ENCODE results near the gene TMEM17. TPM values are rescaled to one million over a fixed set of nuclear protein-coding genes. Genes with fewer than 3 reads are reported as not detected.

The TMEM17 gene
- total and polyA plus RNA-seq, 9 donors = 0.94 to 3.0 (median 2.3) TPM

GRCh38 chr2:62478093-62478580, 27.9 kb downstream of the TMEM17 start:
- H3K4me3 ChIP-seq = no peak overlapping the region
- no peaks in the 10 kb centered on the region for H3K9me3 ChIP-seq
- intact Hi-C loops (cut with DNase I) = no loop called here
- no peak overlapping the region for H3K27ac ChIP-seq
- WGBS, 3 donors = 6 to 26% (median 22%) methylated on average over 3 of the region's 3 CpGs
- H3K36me3 ChIP-seq = no peaks in the 10 kb centered on the region
- H3K27me3 ChIP-seq = no peaks in the 10 kb centered on the region
- no peak for DNase-seq
- TF ChIP-seq POLR2A (IDR thresholded peaks at IDR 0.05) = no peak
- TF ChIP-seq CTCF (IDR thresholded peaks at IDR 0.05) = no peak
- no peak for TF ChIP-seq EP300 (IDR thresholded peaks at IDR 0.05)
- H3K4me1 ChIP-seq (ENCODE audit: insufficient read depth) = peaks cover 26% of the 10 kb centered on the region

- H3K27me3 ChIP-seq = no peaks in the 10 kb centered on the region
- TF ChIP-seq POLR2A (IDR thresholded peaks at IDR 0.05) = no peak
- TF ChIP-seq CTCF (IDR thresholded peaks at IDR 0.05) = no peak
- no peak for TF ChIP-seq EP300 (IDR thresholded peaks at IDR 0.05)
- H3K9me3 ChIP-seq = no peaks in the 10 kb centered on the region
- no peak overlapping the region for H3K27ac ChIP-seq
- 84 to 98% (median 93%) methylated on average over 4 of the region's 4 CpGs for WGBS, 3 donors
- intact Hi-C loops (cut with DNase I) = no loop called here
- H3K4me1 ChIP-seq (ENCODE audit: insufficient read depth) = peaks cover 30% of the 10 kb centered on the region
- H3K36me3 ChIP-seq = no peaks in the 10 kb centered on the region
- no peak overlapping the region for H3K4me3 ChIP-seq
- DNase-seq = no peak
Measured at GRCh38 chr2:62477573-62477972, 28.4 kb downstream of the TMEM17 start.

GRCh38 chr2:62475172-62476011, 30.6 kb downstream of the TMEM17 start:
- Histone ChIP-seq H3K4me3 (no peak overlapping the region), H3K9me3 (no peaks in the 10 kb centered on the region), H3K4me1 (ENCODE audit: insufficient read depth) (peaks cover 46% of the 10 kb centered on the region), H3K27ac (peak overlapping the region in 1 of 2 donors; percentile 37), H3K36me3 (no peaks in the 10 kb centered on the region), H3K27me3 (no peaks in the 10 kb centered on the region)
- TF ChIP-seq POLR2A (IDR thresholded peaks at IDR 0.05) (no peak), EP300 (IDR thresholded peaks at IDR 0.05) (no peak), CTCF (IDR thresholded peaks at IDR 0.05) (no peak)
- WGBS, 3 donors = 54 to 67% (median 62%) methylated on average over 21 of the region's 21 CpGs
- intact Hi-C loops (cut with DNase I) = no loop called here
- DNase-seq = no peak

- H3K4me1 ChIP-seq (ENCODE audit: insufficient read depth) = peaks cover 48% of the 10 kb centered on the region
- peak overlapping the region in 1 of 2 donors; percentile 23 for H3K27ac ChIP-seq
- intact Hi-C loops (cut with DNase I) = loop anchor here in 1 of 4 donors (5.0 kb wide), 1 partner anchor 183 kb away; no protein-coding TSS in a partner anchor
- no peaks in the 10 kb centered on the region for H3K27me3 ChIP-seq
- H3K36me3 ChIP-seq = no peaks in the 10 kb centered on the region
- TF ChIP-seq POLR2A (IDR thresholded peaks at IDR 0.05) (no peak), CTCF (IDR thresholded peaks at IDR 0.05) (no peak), EP300 (IDR thresholded peaks at IDR 0.05) (no peak)
- H3K9me3 ChIP-seq = no peaks in the 10 kb centered on the region
- 66 to 78% (median 67%) methylated on average over 4 of the region's 4 CpGs for WGBS, 3 donors
- DNase-seq = no peak
- no peak overlapping the region for H3K4me3 ChIP-seq
Measured at GRCh38 chr2:62474176-62474575, 31.8 kb downstream of the TMEM17 start.

Data from ovary (tissue), 9 donors.